Prostate gland (tissue), 2 donors: ENCODE data around the gene CST8. TPM values are rescaled to one million over a fixed set of nuclear protein-coding genes. Genes with fewer than 3 reads are reported as not detected.

Experiments
- DNase-seq: peaks from one replicate; pipeline ENCODE4 v3.0.0-alpha.2; 2019; ENCODE audit warnings: low spot score
- H3K27ac ChIP-seq, 2 donors: fragments of 200-600 bp; sonication (generic); 2 replicates each; pipeline ENCODE4 v1.5.1; 2017 to 2019
- H3K27me3 ChIP-seq: fragments of 200-600 bp; sonication (generic); replicated peaks from 2 replicates; pipeline ENCODE4 v1.5.1; 2019; ENCODE audit not compliant: insufficient read depth
- H3K36me3 ChIP-seq, 2 donors: fragments of 200-600 bp; sonication (generic); 1 replicate in 1 of 2; 2 replicates in 1 of 2; pipeline versions ENCODE4 v1.5.1 to v1.8.1; 2017 to 2019
- H3K4me1 ChIP-seq: fragments of 200-600 bp; sonication (generic); replicated peaks from 2 replicates; pipeline ENCODE4 v1.5.1; 2019
- H3K4me3 ChIP-seq, 2 donors: fragments of 200-600 bp; sonication (generic); 2 replicates each; pipeline ENCODE4 v1.5.1; 2017 to 2019
- H3K9me3 ChIP-seq: fragments of 200-600 bp; sonication (generic); 2 replicates; pipeline ENCODE4 v1.5.1; 2017
- POLR2A ChIP-seq: fragments of 450-650 bp; IDR thresholded peaks from one replicate; pipeline ENCODE4 v1.6.1; 2016; ENCODE audit warnings: antibody characterized with exemption, mild to moderate bottlenecking
- POLR2AphosphoS5 ChIP-seq: sonication (generic); formaldehyde crosslinking; IDR thresholded peaks from one replicate; pipeline ENCODE4 v1.6.1; 2017; ENCODE audit warnings: antibody characterized with exemption
- WGBS: methylation state at CpG from one replicate; pipeline ENCODE4 v1.1.5; 2018; 5-methylcytosine and 5-hydroxymethylcytosine counted together
- intact Hi-C: fragments of 100-400 bp; cut with DNase I; formaldehyde crosslinking; loops from one replicate; pipeline ENCODE4 v1.14.2; 2022
- total RNA-seq, 2 donors: library from RNA; depleted of rRNA; stranded (reverse); fragments of >200 nt; gene quantifications; one replicate each; pipeline ENCODE4 v1.1.0, GENCODE V29; 2016
- TF ChIP-seq, protein P1 (sequence below), 4 experiments: fragments of 200-600 bp in 2 of 4; fragments of 450-650 bp in 2 of 4; sonication (generic) in 2 of 4; IDR thresholded peaks; 1 replicate in 3 of 4; 2 replicates in 1 of 4; pipeline ENCODE4 v1.5.1; 2016 to 2019; ENCODE audit warnings: antibody characterized with exemption in 4 of 4, mild to moderate bottlenecking in 2 of 4, moderate library complexity in 2 of 4

The CST8 gene
- total RNA-seq, 2 donors from 2014 or later: 0.74 TPM; not detected in 1

DNA sequence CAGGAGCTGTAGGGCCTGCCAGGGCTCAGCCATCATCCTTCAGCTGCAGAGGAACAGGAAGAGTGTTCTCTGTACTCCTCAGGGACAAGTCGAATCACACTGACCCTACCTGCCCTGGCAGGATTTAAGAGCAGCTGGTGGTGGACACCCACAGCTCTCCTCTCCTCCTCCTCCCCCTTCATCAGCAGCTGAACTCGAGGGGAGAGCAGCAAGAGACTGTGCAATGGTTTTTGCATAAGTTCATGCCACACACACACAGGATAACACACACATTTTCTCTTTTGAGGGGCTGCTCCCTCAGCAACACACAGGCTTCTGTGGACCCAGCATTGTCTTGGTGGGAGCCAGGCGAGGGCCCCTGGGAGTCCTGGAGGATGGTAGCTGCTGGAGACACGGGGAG, 38.1 kb upstream of the CST8 start, which contains the start of gene CST11:
Gene CST11 (minus strand): TSS at position 101 of the 400 bp plus-strand sequence. CDS start 65 bp downstream, at position 36.
- no peak for DNase-seq
- Histone ChIP-seq H3K36me3 (no peaks in the 10 kb centered on the region), H3K4me1 (no peaks in the 10 kb centered on the region), H3K4me3 (no peak within 1 kb of the TSS), H3K9me3 (no peaks in the 10 kb centered on the region), H3K27ac (no peak within 1 kb of the TSS), H3K27me3 (no peaks in the 10 kb centered on the region)
- intact Hi-C loops: no loop called here
- WGBS: 37% methylated on average over 4 of the region's 4 CpGs
- no peak for TF ChIP-seq POLR2AphosphoS5
- TF ChIP-seq, protein P1, sequence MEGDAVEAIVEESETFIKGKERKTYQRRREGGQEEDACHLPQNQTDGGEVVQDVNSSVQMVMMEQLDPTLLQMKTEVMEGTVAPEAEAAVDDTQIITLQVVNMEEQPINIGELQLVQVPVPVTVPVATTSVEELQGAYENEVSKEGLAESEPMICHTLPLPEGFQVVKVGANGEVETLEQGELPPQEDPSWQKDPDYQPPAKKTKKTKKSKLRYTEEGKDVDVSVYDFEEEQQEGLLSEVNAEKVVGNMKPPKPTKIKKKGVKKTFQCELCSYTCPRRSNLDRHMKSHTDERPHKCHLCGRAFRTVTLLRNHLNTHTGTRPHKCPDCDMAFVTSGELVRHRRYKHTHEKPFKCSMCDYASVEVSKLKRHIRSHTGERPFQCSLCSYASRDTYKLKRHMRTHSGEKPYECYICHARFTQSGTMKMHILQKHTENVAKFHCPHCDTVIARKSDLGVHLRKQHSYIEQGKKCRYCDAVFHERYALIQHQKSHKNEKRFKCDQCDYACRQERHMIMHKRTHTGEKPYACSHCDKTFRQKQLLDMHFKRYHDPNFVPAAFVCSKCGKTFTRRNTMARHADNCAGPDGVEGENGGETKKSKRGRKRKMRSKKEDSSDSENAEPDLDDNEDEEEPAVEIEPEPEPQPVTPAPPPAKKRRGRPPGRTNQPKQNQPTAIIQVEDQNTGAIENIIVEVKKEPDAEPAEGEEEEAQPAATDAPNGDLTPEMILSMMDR (IDR thresholded peaks at IDR 0.05): no peak
- no peak for TF ChIP-seq POLR2A

DNA sequence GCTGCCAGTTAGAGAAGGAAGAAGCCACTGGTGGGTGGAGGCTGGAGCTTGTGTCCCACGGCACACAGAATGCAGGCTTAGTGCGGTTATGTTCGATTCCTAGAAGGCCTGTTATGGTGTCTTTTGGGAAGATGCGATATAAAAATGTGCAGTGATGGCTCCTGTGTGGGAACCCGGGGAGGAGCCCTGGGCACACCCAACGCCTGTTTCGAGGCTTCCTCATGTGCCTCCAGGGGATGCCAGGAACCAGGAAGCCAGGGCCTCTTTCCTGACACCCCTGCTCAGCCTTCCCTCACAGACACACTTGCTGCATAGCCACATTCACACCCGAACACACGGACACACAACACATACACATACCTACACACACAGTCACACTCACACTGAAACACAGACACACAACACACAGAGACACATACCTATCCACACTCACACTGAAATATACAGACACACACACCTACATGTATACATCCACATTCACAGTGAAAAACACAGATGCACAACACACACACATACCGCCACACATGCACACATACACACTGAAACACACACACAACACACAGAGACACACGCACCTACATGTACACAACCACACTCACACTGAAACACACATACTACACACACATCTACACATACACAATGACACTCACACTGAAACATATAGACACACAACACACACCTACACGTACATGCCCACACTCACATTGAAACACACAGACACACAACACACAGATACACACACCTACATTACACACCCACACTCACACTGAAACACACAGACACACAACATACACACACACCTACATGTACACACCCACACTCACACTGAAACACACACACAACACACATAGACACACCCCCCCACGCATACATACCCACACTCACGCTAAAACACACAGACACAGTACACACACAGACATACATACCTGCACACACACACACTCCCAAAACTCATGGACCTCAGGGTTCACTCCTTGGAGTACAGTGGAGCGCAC, 37.1 kb upstream of the CST8 start:
- H3K4me1 ChIP-seq: no peaks in the 10 kb centered on the region
- 92% methylated on average over 15 of the region's 15 CpGs for WGBS
- intact Hi-C loops: no loop called here
- TF ChIP-seq, protein P1 (IDR thresholded peaks at IDR 0.05): no peak
- TF ChIP-seq POLR2AphosphoS5 (no peak), POLR2A (no peak)
- H3K4me3 ChIP-seq: no peak overlapping the region
- H3K9me3 ChIP-seq: no peaks in the 10 kb centered on the region
- H3K27me3 ChIP-seq: no peaks in the 10 kb centered on the region
- H3K27ac ChIP-seq: no peak overlapping the region
- no peaks in the 10 kb centered on the region for H3K36me3 ChIP-seq
- peak; percentile 2 for DNase-seq

DNA sequence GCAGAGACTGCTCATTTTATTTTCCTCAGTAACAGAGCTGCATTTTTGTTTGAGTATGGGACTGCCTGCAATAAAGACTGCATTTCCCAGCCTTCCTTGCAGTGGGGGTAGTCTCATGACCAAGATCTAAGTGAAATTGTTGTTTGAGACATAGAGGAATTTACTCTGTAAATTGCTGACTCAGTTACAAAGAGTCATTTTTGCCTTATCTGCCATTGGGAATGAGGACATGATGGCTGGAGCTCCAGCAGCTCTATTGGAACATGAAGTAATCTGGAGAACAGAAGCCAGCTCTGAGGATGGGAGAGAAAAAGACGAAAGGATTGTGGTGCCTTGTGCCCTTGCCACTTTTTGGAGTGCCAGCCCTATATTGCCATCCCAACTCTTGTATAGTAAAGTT, 36.1 kb upstream of the CST8 start:
- Histone ChIP-seq H3K27me3 (no peaks in the 10 kb centered on the region), H3K9me3 (no peaks in the 10 kb centered on the region), H3K4me1 (no peaks in the 10 kb centered on the region), H3K27ac (no peak overlapping the region), H3K4me3 (no peak overlapping the region), H3K36me3 (no peaks in the 10 kb centered on the region)
- intact Hi-C loops: no loop called here
- TF ChIP-seq, protein P1 (IDR thresholded peaks at IDR 0.05): no peak
- TF ChIP-seq POLR2AphosphoS5: no peak
- no peak for TF ChIP-seq POLR2A
- no peak for DNase-seq
- WGBS: 94% methylated on average over 1 of the region's 1 CpG

DNA sequence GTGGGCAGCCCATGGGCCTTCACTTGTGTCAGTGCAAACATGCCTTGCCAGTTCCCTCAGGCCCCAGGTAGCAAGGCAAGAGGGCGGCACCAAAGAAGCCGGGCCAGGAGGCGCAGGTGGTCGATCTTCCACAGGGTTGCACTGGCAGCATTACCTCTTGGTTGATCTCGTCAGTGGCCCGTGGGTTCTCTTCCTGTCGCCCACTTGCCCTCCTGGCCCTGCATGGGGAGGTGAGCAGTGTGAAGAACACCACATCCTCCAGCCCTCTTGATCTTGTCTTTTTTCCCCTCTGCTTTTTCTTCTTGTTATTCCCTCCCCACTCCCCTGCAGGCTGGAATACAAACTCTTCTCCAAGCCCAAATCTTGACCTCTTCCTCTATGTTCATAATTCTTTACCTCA, 35.3 kb upstream of the CST8 start:
- H3K4me3 ChIP-seq: no peak overlapping the region
- no peaks in the 10 kb centered on the region for H3K27me3 ChIP-seq
- no peak overlapping the region for H3K27ac ChIP-seq
- no peaks in the 10 kb centered on the region for H3K9me3 ChIP-seq
- H3K36me3 ChIP-seq: no peaks in the 10 kb centered on the region
- 93% methylated on average over 7 of the region's 7 CpGs for WGBS
- no peaks in the 10 kb centered on the region for H3K4me1 ChIP-seq
- intact Hi-C loops: no loop called here
- no peak for DNase-seq
- TF ChIP-seq POLR2AphosphoS5: no peak
- TF ChIP-seq, protein P1 (IDR thresholded peaks at IDR 0.05): no peak
- no peak for TF ChIP-seq POLR2A
